ENCODE results near the gene LHFPL6. TPM values are rescaled to one million over a fixed set of nuclear protein-coding genes. Genes with fewer than 3 reads are reported as not detected.

The LHFPL6 gene
- total and polyA plus RNA-seq, 11 donors, result 34.4 to 74.4 (median 53.2) TPM

GRCh38 chr13:39527961-39528660 lies 74.9 kb downstream of the LHFPL6 start:
- intact Hi-C loops (cut with DNase I), result loop anchor here in 5 of 10 donors (5.0 to 10.0 kb wide), 4 partner anchors 39 to 113 kb away; partner anchors contain the start of gene LHFPL6 (in 1 of the 5)
- H3K36me3 ChIP-seq, result no peaks in the 10 kb centered on the region
- DNase-seq (peak in 1 of 5 donors; percentile 50), ATAC-seq (peak in 3 of 4 donors; percentile 53 to 73 (median 67))
- H3K4me1 ChIP-seq, result peaks cover 3 to 88% (median 65%) of the 10 kb centered on the region in 12 donors
- no peaks in the 10 kb centered on the region for H3K9me3 ChIP-seq
- peak overlapping the region in 9 of 12 donors; percentile 2 to 36 (median 9) for H3K27ac ChIP-seq
- 45 to 61% (median 55%) methylated on average over 5 of the region's 5 CpGs for WGBS, 4 donors
- no peak overlapping the region for H3K4me3 ChIP-seq
- H3K27me3 ChIP-seq, result no peaks in the 10 kb centered on the region
- TF ChIP-seq POLR2A (IDR thresholded peaks at IDR 0.05) (no peak), CTCF (IDR thresholded peaks at IDR 0.05) (no peak)

GRCh38 chr13:39527301-39527700 lies 75.7 kb downstream of the LHFPL6 start:
- Histone ChIP-seq H3K36me3 (no peaks in the 10 kb centered on the region), H3K27ac (peak overlapping the region in 5 of 12 donors; percentile 2 to 36 (median 16)), H3K4me1 (peaks cover 3 to 93% (median 67%) of the 10 kb centered on the region in 12 donors), H3K27me3 (no peaks in the 10 kb centered on the region), H3K4me3 (no peak overlapping the region), H3K9me3 (no peaks in the 10 kb centered on the region)
- ATAC-seq, result no peak
- TF ChIP-seq CTCF (IDR thresholded peaks at IDR 0.05), result no peak
- no peak for TF ChIP-seq POLR2A (IDR thresholded peaks at IDR 0.05)
- WGBS, 4 donors, result 57 to 78% (median 70%) methylated on average over 3 of the region's 3 CpGs
- DNase-seq, result no peak
- intact Hi-C loops (cut with DNase I), result loop anchor here in 5 of 10 donors (5.0 to 10.0 kb wide), 4 partner anchors 40 to 112 kb away; partner anchors contain the start of gene LHFPL6 (in 1 of the 5)

GRCh38 chr13:39526499-39526898 lies 76.5 kb downstream of the LHFPL6 start:
- H3K27me3 ChIP-seq, result no peaks in the 10 kb centered on the region
- H3K4me1 ChIP-seq, result peaks cover 3 to 93% (median 71%) of the 10 kb centered on the region in 12 donors
- intact Hi-C loops (cut with DNase I), result loop anchor here in 5 of 10 donors (5.0 to 10.0 kb wide), 4 partner anchors 41 to 112 kb away; partner anchors contain the start of gene LHFPL6 (in 1 of the 5)
- no peaks in the 10 kb centered on the region for H3K9me3 ChIP-seq
- no peak overlapping the region for H3K4me3 ChIP-seq
- H3K27ac ChIP-seq, result peak overlapping the region in 1 of 12 donors; percentile 15
- TF ChIP-seq CTCF (IDR thresholded peaks at IDR 0.05) (no peak), POLR2A (IDR thresholded peaks at IDR 0.05) (no peak)
- ATAC-seq (no peak), DNase-seq (no peak)
- WGBS, 4 donors, result 73 to 81% (median 77%) methylated on average over 8 of the region's 8 CpGs
- H3K36me3 ChIP-seq, result no peaks in the 10 kb centered on the region

GRCh38 chr13:39525506-39525905 lies 77.5 kb downstream of the LHFPL6 start:
- H3K27ac ChIP-seq, result peak overlapping the region in 7 of 12 donors; percentile 10 to 47 (median 32)
- no peak for DNase-seq

More at GRCh38 chr13:39525506-39525905, 77.5 kb downstream of the LHFPL6 start:
- no peaks in the 10 kb centered on the region for H3K27me3 ChIP-seq
- no peaks in the 10 kb centered on the region for H3K9me3 ChIP-seq
- no peaks in the 10 kb centered on the region for H3K36me3 ChIP-seq
- no peak overlapping the region for H3K4me3 ChIP-seq
- 31 to 61% (median 43%) methylated on average over 1 of the region's 1 CpG for WGBS, 4 donors
- intact Hi-C loops (cut with DNase I), result loop anchor here in 5 of 10 donors (5.0 to 10.0 kb wide), 4 partner anchors 42 to 111 kb away; partner anchors contain the start of gene LHFPL6 (in 1 of the 5)
- H3K4me1 ChIP-seq, result peaks cover 0 to 93% (median 70%) of the 10 kb centered on the region in 12 donors
- no peak for ATAC-seq
- TF ChIP-seq POLR2A (IDR thresholded peaks at IDR 0.05) (no peak), CTCF (IDR thresholded peaks at IDR 0.05) (no peak)
